ENCODE results near the gene PSMA1.

The PSMA1 gene

GRCh38 chr11:14541192-14541947, 21.2 kb upstream of the PSMA1 start:
- no peaks in the 10 kb centered on the region for H3K4me1 ChIP-seq (ENCODE audit: insufficient read depth, poor library complexity, severe bottlenecking)
- H3K9me3 ChIP-seq (ENCODE audit: severe bottlenecking) = no peaks in the 10 kb centered on the region
- H3K27ac ChIP-seq (ENCODE audit: poor library complexity, severe bottlenecking) = no peak overlapping the region
- ATAC-seq (ENCODE audit: low read depth) = no peak
- peaks cover 6% of the 10 kb centered on the region for H3K27me3 ChIP-seq (ENCODE audit: insufficient read depth, poor library complexity, severe bottlenecking)
- H3K4me3 ChIP-seq (ENCODE audit: severe bottlenecking) = no peak overlapping the region
- no peaks in the 10 kb centered on the region for H3K36me3 ChIP-seq (ENCODE audit: low read depth)
- no peak for TF ChIP-seq CTCF (IDR thresholded peaks at IDR 0.05; ENCODE audit: poor library complexity, severe bottlenecking)
- DNase-seq (ENCODE audit: low spot score) = no peak

GRCh38 chr11:14539982-14540421, 19.8 kb upstream of the PSMA1 start:
- no peaks in the 10 kb centered on the region for H3K4me1 ChIP-seq (ENCODE audit: insufficient read depth, poor library complexity, severe bottlenecking)
- no peak overlapping the region for H3K4me3 ChIP-seq (ENCODE audit: severe bottlenecking)
- no peak overlapping the region for H3K27ac ChIP-seq (ENCODE audit: poor library complexity, severe bottlenecking)
- DNase-seq (ENCODE audit: low spot score) (no peak), ATAC-seq (ENCODE audit: low read depth) (no peak)
- H3K9me3 ChIP-seq (ENCODE audit: severe bottlenecking) = no peaks in the 10 kb centered on the region
- no peak for TF ChIP-seq CTCF (IDR thresholded peaks at IDR 0.05; ENCODE audit: poor library complexity, severe bottlenecking)
- no peaks in the 10 kb centered on the region for H3K36me3 ChIP-seq (ENCODE audit: low read depth)
- H3K27me3 ChIP-seq (ENCODE audit: insufficient read depth, poor library complexity, severe bottlenecking) = peaks cover 6% of the 10 kb centered on the region

GRCh38 chr11:14538926-14539554, 18.9 kb upstream of the PSMA1 start:
- DNase-seq (ENCODE audit: low spot score) (no peak), ATAC-seq (ENCODE audit: low read depth) (no peak)
- Histone ChIP-seq H3K4me1 (ENCODE audit: insufficient read depth, poor library complexity, severe bottlenecking) (no peaks in the 10 kb centered on the region), H3K27ac (ENCODE audit: poor library complexity, severe bottlenecking) (no peak overlapping the region), H3K9me3 (ENCODE audit: severe bottlenecking) (no peaks in the 10 kb centered on the region), H3K27me3 (ENCODE audit: insufficient read depth, poor library complexity, severe bottlenecking) (peaks cover 6% of the 10 kb centered on the region), H3K36me3 (ENCODE audit: low read depth) (no peaks in the 10 kb centered on the region), H3K4me3 (ENCODE audit: severe bottlenecking) (no peak overlapping the region)
- no peak for TF ChIP-seq CTCF (IDR thresholded peaks at IDR 0.05; ENCODE audit: poor library complexity, severe bottlenecking)

- H3K4me1 ChIP-seq (ENCODE audit: insufficient read depth, poor library complexity, severe bottlenecking) = no peaks in the 10 kb centered on the region
- ATAC-seq (ENCODE audit: low read depth) (no peak), DNase-seq (ENCODE audit: low spot score) (no peak)
- no peaks in the 10 kb centered on the region for H3K9me3 ChIP-seq (ENCODE audit: severe bottlenecking)
- TF ChIP-seq CTCF (IDR thresholded peaks at IDR 0.05; ENCODE audit: poor library complexity, severe bottlenecking) = no peak
- peaks cover 6% of the 10 kb centered on the region for H3K27me3 ChIP-seq (ENCODE audit: insufficient read depth, poor library complexity, severe bottlenecking)
- H3K36me3 ChIP-seq (ENCODE audit: low read depth) = no peaks in the 10 kb centered on the region
- no peak overlapping the region for H3K4me3 ChIP-seq (ENCODE audit: severe bottlenecking)
- H3K27ac ChIP-seq (ENCODE audit: poor library complexity, severe bottlenecking) = no peak overlapping the region
These were observed 18.2 kb upstream of the PSMA1 start for GRCh38 chr11:14538271-14538925.
